NCI-H187 treated with DMSO at 0.1 percent for 48 hours (cell line): ENCODE measurements around the gene GMDS.
A peak's percentile ranks its signal among the peaks of the same experiment; 100 is the strongest.

Source experiments
- DNase-seq: peaks from one replicate; lab custom pipeline; 2025; lab: John Stamatoyannopoulos, UW

Gene GMDS

GRCh38 chr6:1645466-1646185 is 599.8 kb downstream of the GMDS start:
- no peak for DNase-seq

- DNase-seq: no peak
Measured at GRCh38 chr6:1644516-1645060, 600.8 kb downstream of the GMDS start.

- no peak for DNase-seq
Measured at GRCh38 chr6:1643830-1644445, 601.5 kb downstream of the GMDS start.

- DNase-seq: no peak
Measured at GRCh38 chr6:1643111-1643510, 602.3 kb downstream of the GMDS start.

- no peak for DNase-seq
Measured at GRCh38 chr6:1641343-1641885, 604.0 kb downstream of the GMDS start.

GRCh38 chr6:1640476-1640875 is 604.9 kb downstream of the GMDS start:
- DNase-seq: no peak

GRCh38 chr6:1639430-1639829 is 606.0 kb downstream of the GMDS start:
- no peak for DNase-seq

GRCh38 chr6:1636971-1637871 is 608.2 kb downstream of the GMDS start:
- no peak for DNase-seq

- DNase-seq: no peak
Measured at GRCh38 chr6:1636272-1636825, 609.1 kb downstream of the GMDS start.

- no peak for DNase-seq
Measured at GRCh38 chr6:1635305-1636010, 609.9 kb downstream of the GMDS start.

- DNase-seq: no peak
Measured at GRCh38 chr6:1634081-1634480, 611.3 kb downstream of the GMDS start.

GRCh38 chr6:1633366-1634021 is 611.9 kb downstream of the GMDS start:
- DNase-seq: no peak

- DNase-seq: no peak
Measured at GRCh38 chr6:1631251-1631650, 614.2 kb downstream of the GMDS start.

GRCh38 chr6:1630771-1631217 is 614.6 kb downstream of the GMDS start:
- peak; percentile 45 for DNase-seq

- DNase-seq: no peak
Measured at GRCh38 chr6:1630212-1630770, 615.1 kb downstream of the GMDS start.

GRCh38 chr6:1629316-1629715 is 616.1 kb downstream of the GMDS start:
- no peak for DNase-seq

- DNase-seq: no peak
Measured at GRCh38 chr6:1627827-1628560, 617.4 kb downstream of the GMDS start.

GRCh38 chr6:1626481-1626880 is 618.9 kb downstream of the GMDS start:
- DNase-seq: no peak

- no peak for DNase-seq
Measured at GRCh38 chr6:1625794-1626435, 619.5 kb downstream of the GMDS start.
